ENCODE measurements around the gene MRGPRD.

The MRGPRD gene

DNA sequence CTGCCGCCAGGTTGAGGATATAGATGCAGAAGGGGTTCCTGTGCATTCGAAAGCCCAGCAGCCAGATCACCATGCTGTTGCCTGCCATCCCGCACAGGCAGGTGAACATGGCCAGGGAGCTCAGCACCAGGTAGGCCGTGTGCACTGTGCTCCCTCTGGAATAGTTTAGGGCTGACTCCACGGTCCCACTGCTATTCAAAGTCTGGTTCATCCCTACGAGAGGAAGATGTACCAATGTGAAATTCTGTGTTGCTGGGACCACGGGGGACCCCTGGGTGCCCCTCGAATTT lies at the start of gene MRGPRD:
TSS of gene MRGPRD (minus strand) at position 211 of the 290 bp plus-strand sequence. CDS start at position 211, 0 bp downstream.
- no peak for DNase-seq

GRCh38 chr11:69030301-69030700 lies 49.5 kb upstream of the MRGPRD start:
- DNase-seq = no peak

- no peak for DNase-seq
Measured at GRCh38 chr11:69027704-69028372, 47.1 kb upstream of the MRGPRD start.

DNA sequence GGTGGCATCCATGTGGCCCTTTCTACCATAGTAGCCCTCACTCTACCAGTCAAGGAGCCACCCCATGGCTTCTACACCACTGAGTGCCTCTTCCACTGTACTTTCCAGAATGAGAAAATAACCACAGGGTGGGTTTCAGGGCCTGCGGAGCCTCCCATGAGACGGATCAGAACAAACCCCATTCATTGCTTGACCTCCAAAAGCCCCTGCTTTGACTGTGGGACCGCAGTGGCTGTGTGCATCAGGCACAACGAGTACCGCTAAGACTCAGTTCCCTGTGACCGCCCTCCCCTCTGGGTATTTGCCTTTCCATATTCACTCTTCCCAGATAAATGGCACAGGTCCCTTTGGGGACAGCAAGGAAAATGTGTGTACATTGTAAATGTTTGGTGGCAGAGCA lies 43.7 kb upstream of the MRGPRD start:
- no peak for DNase-seq

- no peak for DNase-seq
Measured at GRCh38 chr11:69022260-69022659, 41.5 kb upstream of the MRGPRD start.

DNA sequence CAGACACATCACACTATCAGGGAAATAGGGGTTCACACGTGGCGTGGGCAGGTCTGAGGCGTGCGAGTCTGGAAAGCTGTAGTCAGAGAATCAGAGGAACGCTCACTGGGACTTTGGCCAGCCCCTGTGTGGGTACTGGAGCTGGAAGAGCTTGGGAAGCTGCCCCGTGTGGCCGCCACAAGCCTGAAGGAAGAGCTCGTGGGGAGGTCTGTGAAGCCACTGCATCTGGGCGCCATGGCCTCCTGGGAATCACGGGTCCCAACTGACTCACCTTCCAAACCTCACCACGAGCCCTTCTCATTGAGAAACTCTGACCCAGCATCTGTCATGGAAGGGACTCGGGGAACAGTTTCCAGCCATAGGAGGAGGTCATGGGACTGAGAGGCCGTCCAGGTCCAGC lies 38.1 kb upstream of the MRGPRD start:
- DNase-seq = no peak

GRCh38 chr11:69017951-69018350 lies 37.2 kb upstream of the MRGPRD start:
- DNase-seq = no peak

DNA sequence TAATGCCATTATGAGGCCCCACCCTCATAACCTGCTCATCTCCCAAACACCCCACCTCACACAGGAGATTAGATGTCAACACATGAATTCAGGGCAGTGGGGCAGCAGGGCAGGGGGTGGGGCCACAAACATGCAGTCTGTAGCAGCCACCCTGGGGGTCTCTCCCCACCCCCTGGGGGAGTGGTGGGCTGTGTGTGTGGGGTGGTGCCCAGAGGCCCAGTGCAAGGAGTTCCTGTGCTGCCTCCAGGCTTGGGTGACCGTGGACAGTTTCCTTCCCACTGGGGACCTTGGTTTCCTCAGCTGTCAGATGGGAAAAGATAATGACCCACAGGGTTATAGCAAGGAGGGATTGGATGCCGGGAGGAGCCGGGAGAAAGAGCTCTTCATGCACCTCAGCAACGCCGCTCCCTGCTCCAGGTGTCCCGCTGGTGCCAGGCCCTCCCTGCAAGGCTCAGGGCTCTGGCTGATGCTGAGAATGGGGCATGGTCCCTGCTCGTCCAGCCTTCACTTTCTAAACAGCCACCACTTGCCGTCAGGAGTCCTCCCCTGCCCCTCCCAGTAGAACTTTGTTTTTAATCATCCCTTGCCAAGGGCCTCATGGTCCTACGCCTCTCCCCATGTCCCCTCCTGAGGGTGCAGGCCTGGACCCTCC lies 34.2 kb upstream of the MRGPRD start:
- DNase-seq = no peak

DNA sequence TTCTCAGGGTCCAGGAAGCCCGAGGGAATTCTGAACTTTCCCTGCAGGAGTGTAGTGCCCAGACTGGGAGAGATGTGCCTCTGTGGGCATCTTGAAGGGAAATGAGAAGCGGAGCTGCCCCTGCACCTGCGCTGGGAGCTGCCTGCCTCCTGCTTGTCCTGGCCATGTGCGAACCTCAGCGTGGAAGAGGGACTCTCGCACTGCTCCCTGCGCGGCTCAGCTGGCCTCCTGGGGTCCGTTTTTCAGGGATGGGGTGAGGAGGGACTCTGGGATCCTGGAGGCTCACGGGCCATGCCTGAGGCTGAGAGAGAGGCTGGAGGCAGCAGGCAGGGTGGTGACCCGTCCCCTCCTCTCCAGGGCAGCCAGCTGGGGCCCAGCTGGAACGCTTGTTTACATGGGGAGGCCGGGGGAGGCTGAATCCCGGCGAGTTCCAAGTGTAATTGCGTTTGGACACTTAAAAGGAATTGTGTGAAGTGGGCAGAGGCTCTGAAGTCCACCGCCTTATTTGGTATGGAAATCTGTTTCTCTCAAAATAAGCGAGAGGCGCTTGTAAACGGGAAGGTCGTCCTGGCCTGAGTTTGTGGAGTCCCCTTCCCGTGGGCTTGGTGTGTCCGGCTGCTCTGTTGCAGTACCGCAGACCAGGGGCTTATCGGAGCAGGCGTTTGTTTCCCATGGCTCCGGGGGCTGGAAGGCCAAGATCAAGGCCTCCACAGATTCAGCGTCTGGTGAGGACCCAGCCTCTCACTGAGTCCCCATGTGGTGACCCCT lies 33.5 kb upstream of the MRGPRD start:
- peak; percentile 27 for DNase-seq

GRCh38 chr11:69013009-69013951 lies 32.5 kb upstream of the MRGPRD start, which contains the start of gene MRGPRF:
TSS of gene MRGPRF (minus strand) at chr11:69013246. CDS start at chr11:69009901, 3,345 bp downstream.
- peak; percentile 33 for DNase-seq

GRCh38 chr11:69012092-69013008 lies 31.6 kb upstream of the MRGPRD start:
- no peak for DNase-seq

- DNase-seq = no peak
Measured at GRCh38 chr11:69011624-69012091, 30.9 kb upstream of the MRGPRD start.

DNA sequence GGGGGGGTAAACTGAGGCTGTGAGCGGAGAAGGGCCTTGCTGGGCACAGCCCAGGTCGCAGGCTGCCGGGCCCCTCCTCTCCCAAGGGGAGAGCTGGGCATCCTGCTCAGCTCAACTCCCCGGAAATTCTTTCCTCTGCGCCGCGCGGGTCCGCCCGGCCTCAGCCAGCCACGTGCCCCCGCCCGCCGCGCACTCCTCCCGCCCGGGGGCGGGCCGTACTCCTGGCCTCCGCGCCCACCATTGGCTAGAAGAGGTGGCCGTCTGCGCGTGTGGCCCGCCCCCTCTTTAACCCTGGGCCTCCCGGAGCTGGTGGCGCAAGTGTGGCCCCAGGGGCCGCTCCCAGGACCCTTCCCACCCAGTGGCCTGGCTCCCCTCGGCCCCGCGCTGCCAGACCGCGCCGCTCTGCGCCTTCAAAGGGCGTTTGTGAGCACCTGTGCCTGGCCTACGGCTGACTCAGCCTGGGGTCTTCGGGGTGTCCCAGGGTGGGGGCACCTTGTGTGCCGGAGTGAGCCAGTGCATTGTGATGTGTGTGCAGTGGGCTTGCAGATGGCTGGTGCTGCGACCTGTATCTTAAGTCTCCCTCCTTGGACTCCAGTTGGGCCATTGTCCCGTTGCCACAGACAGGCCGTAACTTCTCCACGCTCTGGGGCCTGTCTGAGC lies 30.3 kb upstream of the MRGPRD start:
- DNase-seq = no peak

- DNase-seq = no peak
Measured at GRCh38 chr11:69010361-69010891, 29.6 kb upstream of the MRGPRD start.

- DNase-seq = no peak
Measured at GRCh38 chr11:69009441-69010211, 28.8 kb upstream of the MRGPRD start.

DNA sequence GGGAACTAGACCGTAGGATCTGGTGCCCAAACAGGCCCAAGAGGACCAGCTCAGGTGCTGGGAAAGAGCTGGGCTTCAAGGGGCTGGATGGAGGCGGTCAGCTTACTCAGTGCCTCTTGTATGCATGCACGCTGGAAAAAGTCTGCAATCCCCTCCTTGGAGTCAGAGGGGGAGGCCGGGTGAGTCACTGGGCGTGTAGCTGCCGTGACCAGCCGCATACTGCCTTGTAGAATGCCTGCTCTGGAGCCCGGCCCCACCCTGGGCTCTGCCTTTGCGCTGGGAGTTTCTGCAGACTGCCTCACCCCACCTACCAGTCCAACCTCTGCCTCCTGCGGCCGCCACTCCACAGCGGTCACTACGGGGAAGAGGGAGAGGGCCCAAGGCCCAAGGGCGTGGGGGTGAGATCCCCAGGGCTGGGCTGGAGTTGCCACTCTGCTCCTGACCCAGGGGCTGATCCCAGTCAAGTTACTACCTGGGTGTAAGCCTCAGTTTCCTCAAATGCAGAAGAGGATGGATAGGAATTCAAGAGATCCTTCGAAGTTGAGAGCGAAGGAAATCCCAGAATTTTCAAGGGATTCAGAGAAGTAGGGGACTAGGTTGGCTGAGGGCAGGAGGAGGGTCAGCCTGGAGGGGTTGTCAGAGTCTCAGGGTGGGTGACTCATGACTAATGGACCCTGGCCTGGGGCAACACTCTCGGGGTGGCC lies 28.1 kb upstream of the MRGPRD start:
- DNase-seq = no peak

GRCh38 chr11:69007975-69008381 lies 27.2 kb upstream of the MRGPRD start:
- DNase-seq = no peak

DNA sequence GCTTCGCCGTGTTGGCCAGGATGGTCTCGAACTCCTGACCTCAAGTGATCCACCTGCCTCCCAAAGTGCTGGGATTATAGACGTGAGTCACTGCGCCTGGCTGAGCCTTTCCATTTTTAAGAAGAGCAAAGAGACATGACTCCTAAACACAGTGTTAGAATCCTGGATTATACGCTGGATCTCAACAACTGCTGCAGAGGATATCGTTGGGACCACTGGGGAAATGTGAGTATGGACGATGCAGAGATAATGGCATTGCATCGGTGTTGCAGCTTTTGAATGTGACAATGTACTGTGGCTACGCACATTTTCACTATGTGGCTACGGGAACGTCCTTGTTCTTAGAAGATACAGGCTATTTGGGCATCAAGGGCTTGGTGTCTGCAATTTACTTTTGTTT lies 26.0 kb upstream of the MRGPRD start:
- no peak for DNase-seq

DNA sequence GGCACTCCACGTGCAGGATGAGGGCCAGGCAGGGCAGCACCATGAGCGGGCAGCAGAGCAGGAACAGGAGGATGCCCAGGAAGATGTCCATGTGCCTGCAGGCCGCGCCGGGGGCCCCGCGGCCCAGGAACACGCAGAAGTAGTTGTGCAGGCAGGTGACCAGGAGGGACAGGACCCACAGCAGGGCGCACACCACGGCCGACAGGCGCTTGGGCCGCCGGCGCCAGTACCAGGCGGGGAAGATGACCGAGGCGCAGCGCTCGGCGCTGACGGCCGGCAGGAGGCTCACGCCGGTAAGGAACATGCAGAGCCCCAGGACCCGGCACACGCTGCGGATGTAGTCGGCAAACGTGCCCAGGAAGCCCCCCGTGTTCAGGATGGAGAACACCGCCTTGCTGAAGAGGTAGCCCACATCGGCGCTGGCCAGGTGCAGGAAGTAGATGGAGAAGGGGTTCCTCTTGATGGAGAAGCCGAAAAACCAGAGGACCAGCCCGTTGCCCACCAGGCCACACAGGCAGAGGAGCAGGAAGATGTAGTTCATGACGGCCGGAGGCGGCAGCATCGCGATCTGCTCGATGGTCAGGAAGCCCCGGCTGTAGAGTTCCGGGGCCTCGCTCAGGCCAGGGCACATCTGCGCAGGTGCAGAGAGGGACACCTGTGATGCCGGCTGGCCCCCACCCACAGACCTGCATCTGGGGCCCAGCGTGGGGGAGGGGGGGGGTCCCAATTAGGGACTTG lies 25.0 kb upstream of the MRGPRD start:
- no peak for DNase-seq
